ENCODE data around the gene PSMD6. TPM values are rescaled to one million over a fixed set of nuclear protein-coding genes. Genes with fewer than 3 reads are reported as not detected.

PSMD6 gene
- total RNA-seq, 1 donor from 2014 or later = 78.3 TPM

DNA sequence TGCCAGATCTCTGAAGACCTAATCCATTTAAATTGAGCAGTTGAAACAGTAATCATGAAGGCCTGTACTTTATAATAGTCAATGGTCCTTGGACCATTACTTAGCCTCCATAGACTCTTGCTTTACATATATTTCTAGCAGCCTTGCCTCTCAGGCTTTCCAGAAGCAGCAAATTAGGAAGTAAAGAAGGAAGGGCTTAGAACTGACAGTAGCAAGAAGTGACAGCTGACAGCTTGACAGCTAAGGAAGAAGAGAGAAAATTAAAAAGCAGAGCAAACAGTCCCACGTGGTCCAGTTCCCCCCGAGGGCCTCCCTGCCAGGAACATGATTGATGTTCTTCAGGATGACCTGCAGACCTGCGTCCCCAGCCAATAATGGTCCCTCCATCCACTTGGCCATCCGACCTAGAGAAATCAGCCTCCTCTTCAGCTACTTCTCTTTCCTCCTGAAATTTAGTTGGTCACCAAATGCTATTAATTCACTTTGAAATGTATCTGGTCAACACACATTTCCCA, 15.0 kb upstream of the PSMD6 start:
- intact Hi-C loops (cut with micrococcal nuclease) = no loop called here

DNA sequence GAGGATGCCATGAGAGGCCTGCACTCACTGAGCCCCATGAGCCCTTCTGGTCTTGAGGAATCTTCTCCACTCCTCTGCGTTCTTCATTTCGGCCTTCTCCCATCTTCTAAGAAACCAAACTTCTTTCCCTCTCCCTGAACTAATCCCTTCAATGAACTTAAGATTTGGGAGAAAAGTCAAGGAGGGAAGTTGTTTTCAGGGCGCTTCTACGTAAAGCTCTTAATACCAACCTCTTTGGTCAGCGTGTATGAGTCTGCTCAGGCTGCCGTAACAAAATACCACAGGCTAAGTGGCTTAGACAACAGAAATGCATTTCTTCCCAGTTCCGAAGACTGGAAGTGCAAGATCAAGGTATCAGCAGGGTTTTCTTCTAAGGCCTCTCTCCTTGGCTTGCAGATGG, 13.8 kb upstream of the PSMD6 start:
- H3K4me3 ChIP-seq = no peak overlapping the region
- no peaks in the 10 kb centered on the region for H3K4me1 ChIP-seq
- peaks cover 13% of the 10 kb centered on the region for H3K9me3 ChIP-seq (replicated peaks)
- no peak for DNase-seq
- TF ChIP-seq, protein P1, sequence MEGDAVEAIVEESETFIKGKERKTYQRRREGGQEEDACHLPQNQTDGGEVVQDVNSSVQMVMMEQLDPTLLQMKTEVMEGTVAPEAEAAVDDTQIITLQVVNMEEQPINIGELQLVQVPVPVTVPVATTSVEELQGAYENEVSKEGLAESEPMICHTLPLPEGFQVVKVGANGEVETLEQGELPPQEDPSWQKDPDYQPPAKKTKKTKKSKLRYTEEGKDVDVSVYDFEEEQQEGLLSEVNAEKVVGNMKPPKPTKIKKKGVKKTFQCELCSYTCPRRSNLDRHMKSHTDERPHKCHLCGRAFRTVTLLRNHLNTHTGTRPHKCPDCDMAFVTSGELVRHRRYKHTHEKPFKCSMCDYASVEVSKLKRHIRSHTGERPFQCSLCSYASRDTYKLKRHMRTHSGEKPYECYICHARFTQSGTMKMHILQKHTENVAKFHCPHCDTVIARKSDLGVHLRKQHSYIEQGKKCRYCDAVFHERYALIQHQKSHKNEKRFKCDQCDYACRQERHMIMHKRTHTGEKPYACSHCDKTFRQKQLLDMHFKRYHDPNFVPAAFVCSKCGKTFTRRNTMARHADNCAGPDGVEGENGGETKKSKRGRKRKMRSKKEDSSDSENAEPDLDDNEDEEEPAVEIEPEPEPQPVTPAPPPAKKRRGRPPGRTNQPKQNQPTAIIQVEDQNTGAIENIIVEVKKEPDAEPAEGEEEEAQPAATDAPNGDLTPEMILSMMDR (IDR thresholded peaks at IDR 0.05; ENCODE audit: borderline replicate concordance) = no peak
- intact Hi-C loops (cut with micrococcal nuclease) = no loop called here
- H3K27me3 ChIP-seq (ENCODE audit: low read depth) = peaks cover 8% of the 10 kb centered on the region
- no peaks in the 10 kb centered on the region for H3K36me3 ChIP-seq
- H3K27ac ChIP-seq (replicated peaks) = no peak overlapping the region

More for the DNA sequence above, 15.0 kb upstream of the PSMD6 start:
- peaks cover 8% of the 10 kb centered on the region for H3K27me3 ChIP-seq (ENCODE audit: low read depth)
- H3K4me3 ChIP-seq = no peak overlapping the region
- TF ChIP-seq, protein P1 (IDR thresholded peaks at IDR 0.05; ENCODE audit: borderline replicate concordance) = no peak
- H3K27ac ChIP-seq (replicated peaks) = no peak overlapping the region
- H3K9me3 ChIP-seq (replicated peaks) = peaks cover 13% of the 10 kb centered on the region
- no peaks in the 10 kb centered on the region for H3K4me1 ChIP-seq
- no peak for DNase-seq
- H3K36me3 ChIP-seq = no peaks in the 10 kb centered on the region

DNA sequence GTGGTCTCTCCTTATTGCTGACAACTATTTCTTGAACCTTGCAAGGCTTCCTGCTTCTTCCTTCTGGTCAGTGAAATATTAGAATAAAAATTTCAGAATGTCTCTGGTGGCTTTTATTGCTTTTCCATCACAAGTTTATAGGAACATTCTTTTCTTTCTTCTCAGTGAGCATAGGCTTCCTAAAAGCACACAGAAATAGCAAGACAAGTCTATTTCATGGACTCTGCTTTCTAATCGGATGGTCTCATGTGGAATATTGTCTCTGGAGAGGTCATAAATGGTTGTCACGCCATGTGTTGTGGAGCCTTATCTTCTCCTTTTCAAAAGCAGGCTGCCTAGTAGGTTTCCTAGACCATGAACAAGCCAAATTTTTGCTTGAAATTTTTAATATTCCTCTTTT, 9.8 kb upstream of the PSMD6 start:
- intact Hi-C loops (cut with micrococcal nuclease) = no loop called here
- TF ChIP-seq, protein P1 (IDR thresholded peaks at IDR 0.05; ENCODE audit: borderline replicate concordance) = no peak

DNA sequence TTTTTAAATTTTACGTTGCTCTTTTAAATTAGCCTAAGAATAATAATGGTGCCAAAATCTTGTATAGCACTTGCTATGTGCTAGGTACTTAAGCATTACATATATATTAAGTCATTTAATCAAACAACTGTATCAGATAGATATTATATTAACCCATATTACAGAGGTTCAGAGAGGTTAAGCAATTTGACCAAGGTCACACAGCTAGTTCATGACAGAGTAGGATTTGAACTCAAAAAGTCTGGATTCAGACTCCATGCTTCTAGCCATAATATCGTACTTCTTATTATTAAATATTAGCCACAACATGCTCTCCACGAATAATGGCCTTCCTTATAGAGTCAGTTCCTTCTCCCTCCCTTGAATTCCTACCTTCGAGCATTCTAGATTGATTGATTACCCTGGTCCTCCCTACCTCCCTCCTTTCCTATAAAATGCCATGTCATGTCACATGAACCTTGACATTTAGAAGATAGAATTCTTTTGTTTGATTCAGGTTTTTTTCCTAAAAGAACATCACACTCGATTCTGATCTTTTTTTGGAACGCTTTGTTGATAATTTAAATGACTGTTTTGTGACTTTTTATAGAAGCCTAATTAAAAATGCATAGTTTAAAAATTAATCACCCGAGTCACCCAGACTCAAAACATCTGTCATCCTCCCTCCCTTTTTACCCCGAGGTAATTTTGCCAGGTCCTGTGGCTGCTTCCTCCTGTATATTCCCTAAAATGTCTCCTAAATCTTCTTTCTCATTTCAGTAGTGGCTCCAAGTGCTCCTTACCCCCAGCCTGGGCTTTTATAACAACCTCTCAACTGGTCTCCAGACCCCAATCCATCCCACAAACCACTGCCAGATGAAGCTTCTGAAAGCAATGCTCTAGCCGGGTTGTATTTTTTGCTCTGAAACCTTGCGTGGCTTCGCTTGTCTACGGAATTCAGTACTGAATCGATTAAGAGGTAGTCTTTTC, 8.5 kb upstream of the PSMD6 start:
- H3K4me1 ChIP-seq = peaks cover 7% of the 10 kb centered on the region
- TF ChIP-seq, protein P1 (IDR thresholded peaks at IDR 0.05; ENCODE audit: borderline replicate concordance) = no peak
- H3K4me3 ChIP-seq = no peak overlapping the region
- H3K27ac ChIP-seq (replicated peaks) = no peak overlapping the region
- DNase-seq = no peak
- intact Hi-C loops (cut with micrococcal nuclease) = loop anchor here (2.0 kb wide), 1 partner anchor 453 kb away; no protein-coding TSS in a partner anchor
- H3K9me3 ChIP-seq (replicated peaks) = peaks cover 13% of the 10 kb centered on the region
- no peaks in the 10 kb centered on the region for H3K36me3 ChIP-seq
- peaks cover 25% of the 10 kb centered on the region for H3K27me3 ChIP-seq (ENCODE audit: low read depth)

More for the DNA sequence above, 9.8 kb upstream of the PSMD6 start:
- Histone ChIP-seq H3K4me1 (peaks cover 7% of the 10 kb centered on the region), H3K9me3 (replicated peaks) (peaks cover 13% of the 10 kb centered on the region), H3K27ac (replicated peaks) (no peak overlapping the region), H3K27me3 (ENCODE audit: low read depth) (peaks cover 20% of the 10 kb centered on the region), H3K36me3 (no peaks in the 10 kb centered on the region), H3K4me3 (no peak overlapping the region)
- DNase-seq = no peak

DNA sequence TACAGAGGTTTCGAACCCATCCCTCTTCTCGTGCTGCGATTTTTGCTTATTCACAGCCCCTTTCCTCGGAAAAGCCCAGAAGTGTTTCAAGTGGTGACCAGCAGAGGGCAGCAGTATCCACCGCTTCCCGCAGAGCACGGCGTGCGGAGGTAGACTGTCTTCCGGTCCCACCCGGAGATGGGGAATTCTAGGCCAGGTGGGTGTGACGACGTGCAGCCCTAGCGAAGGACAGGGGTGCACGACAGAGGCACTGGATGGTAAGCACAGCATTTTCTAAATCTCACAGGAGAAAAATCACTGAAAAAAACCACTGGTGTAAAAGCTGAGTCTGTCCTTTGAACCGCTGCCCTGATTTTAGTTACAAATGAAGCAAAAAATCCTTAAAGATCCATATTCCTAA, 7.4 kb upstream of the PSMD6 start:
- Histone ChIP-seq H3K27me3 (ENCODE audit: low read depth) (peaks cover 25% of the 10 kb centered on the region), H3K9me3 (replicated peaks) (peaks cover 13% of the 10 kb centered on the region), H3K36me3 (no peaks in the 10 kb centered on the region), H3K4me3 (peak overlapping the region; percentile 55), H3K27ac (replicated peaks) (no peak overlapping the region), H3K4me1 (peaks cover 7% of the 10 kb centered on the region)
- TF ChIP-seq, protein P1 (IDR thresholded peaks at IDR 0.05; ENCODE audit: borderline replicate concordance) = peak; percentile 90
- DNase-seq = peak; percentile 65
- intact Hi-C loops (cut with micrococcal nuclease) = loop anchor here (2.0 kb wide), 1 partner anchor 454 kb away; no protein-coding TSS in a partner anchor

Data from left ventricle myocardium inferior (tissue), 1 donor.